BLaER1 treated with 17β-estradiol and CSF1 and Interleukin-3, amounts not matched to agents 10 nM and 100 nM (cell line): ENCODE measurements around the gene THRB.

Experiments
- H3K27ac ChIP-seq, 11 experiments: shearing (Covaris generic); formaldehyde crosslinking; 2 replicates each; pipeline ENCODE4 v1.8.1; 2022
- H3K27me3 ChIP-seq, 11 experiments: shearing (Covaris generic); formaldehyde crosslinking; 2 replicates each; pipeline ENCODE4 v1.8.1; 2022
- H3K36me3 ChIP-seq, 11 experiments: shearing (Covaris generic); formaldehyde crosslinking; 2 replicates each; pipeline ENCODE4 v1.8.1; 2022
- H3K4me1 ChIP-seq, 10 experiments: shearing (Covaris generic); formaldehyde crosslinking; 2 replicates each; pipeline ENCODE4 v1.8.1; 2022
- H3K4me2 ChIP-seq, 11 experiments: shearing (Covaris generic); formaldehyde crosslinking; 2 replicates each; pipeline ENCODE4 v1.8.1; 2022
- H3K4me3 ChIP-seq, 10 experiments: shearing (Covaris generic); formaldehyde crosslinking; 2 replicates each; pipeline ENCODE4 v1.8.1; 2022
- H3K9ac ChIP-seq, 11 experiments: shearing (Covaris generic); formaldehyde crosslinking; 2 replicates each; pipeline ENCODE4 v1.8.1; 2022
- H3K9me3 ChIP-seq, 11 experiments: shearing (Covaris generic); formaldehyde crosslinking; replicated peaks in 1 of 11; 2 replicates each; pipeline ENCODE4 v1.8.1; 2022
- H4K20me1 ChIP-seq, 11 experiments: shearing (Covaris generic); formaldehyde crosslinking; 2 replicates each; pipeline ENCODE4 v1.8.1; 2022
- Cebpa-rat ChIP-seq, 11 experiments: shearing (Covaris generic); IDR thresholded peaks; 2 replicates each; pipeline ENCODE4 v1.8.1; 2022

Gene THRB

DNA sequence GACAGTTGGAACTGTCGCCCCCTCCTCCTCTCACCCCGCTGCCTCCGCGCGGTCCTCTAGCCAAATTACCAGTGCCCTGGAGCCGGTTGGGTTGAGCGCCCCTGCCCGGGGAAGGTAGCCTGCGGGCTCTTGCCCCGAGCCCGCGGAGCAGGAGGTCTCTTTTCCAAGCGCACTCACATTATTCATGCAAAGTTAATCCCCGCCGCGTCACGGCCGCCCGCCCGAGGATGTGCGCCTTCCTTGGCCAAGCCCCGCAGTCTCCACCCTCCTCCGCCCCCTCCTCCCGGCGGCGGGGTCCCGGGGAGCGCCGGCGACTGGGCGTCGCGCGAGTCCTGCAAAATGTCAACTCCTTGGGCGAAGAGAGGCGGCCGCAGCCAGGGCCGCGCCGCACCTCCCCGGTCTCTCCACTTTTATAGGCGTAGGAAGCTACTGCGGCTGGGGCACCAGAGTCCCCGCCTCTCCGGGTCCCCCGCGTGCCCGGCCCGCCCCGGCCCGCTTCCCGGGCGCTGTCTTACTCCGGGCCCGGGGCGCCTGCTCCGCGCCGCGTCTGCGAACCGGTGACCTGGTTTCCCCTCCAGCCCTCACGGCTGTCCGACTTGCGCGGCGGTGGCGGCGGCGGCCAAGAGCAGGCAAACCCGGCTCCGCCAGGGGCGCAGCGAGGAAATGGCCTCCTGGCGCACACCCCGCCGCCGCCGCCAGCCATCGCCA lies at the start of gene THRB:
THRB (minus strand) TSS at position 233 of the 708 bp plus-strand sequence.
- peaks cover 0 to 9% (median 0%) of the 10 kb centered on the region in 10 experiments; a peak in 4 of 20 replicates for H3K4me1 ChIP-seq
- no peaks in the 10 kb centered on the region for H3K36me3 ChIP-seq
- no peak within 1 kb of the TSS for H3K9ac ChIP-seq
- no peak within 1 kb of the TSS for H3K27ac ChIP-seq
- H3K9me3 ChIP-seq: peaks cover 21 to 31% (median 29%) of the 10 kb centered on the region in 11 experiments
- no peak for TF ChIP-seq Cebpa-rat (IDR thresholded peaks at IDR 0.05)
- no peaks in the 10 kb centered on the region for H4K20me1 ChIP-seq
- 0 out of 22 replicates have a peak, but pooled peaks cover 0 to 6% (median 0%) of the 10 kb centered on the region in 11 experiments for H3K27me3 ChIP-seq
- no peak within 1 kb of the TSS for H3K4me3 ChIP-seq
- H3K4me2 ChIP-seq: no peak within 1 kb of the TSS

DNA sequence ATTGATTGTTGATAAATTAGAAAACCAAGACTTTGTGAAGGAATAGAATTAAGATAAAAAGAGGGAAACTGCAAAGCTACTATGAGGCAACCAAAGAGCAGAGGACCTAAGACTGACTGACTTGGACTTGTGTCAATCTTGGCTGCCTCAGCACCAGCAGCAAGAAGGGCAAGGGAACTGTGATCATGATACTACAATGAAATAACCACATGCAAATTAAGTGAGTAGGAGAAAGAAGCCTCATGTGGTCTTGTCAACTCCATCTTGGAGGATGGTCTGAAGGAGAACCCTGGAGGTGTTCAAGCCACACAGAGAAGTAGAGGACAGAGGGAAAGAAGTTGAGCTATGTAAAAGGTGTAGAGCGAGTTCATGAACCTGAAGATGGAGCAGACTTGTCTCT lies 47.3 kb upstream of the THRB start:
- Histone ChIP-seq H3K4me1 (no peaks in the 10 kb centered on the region), H3K4me2 (no peak overlapping the region), H3K27me3 (no peaks in the 10 kb centered on the region), H3K4me3 (no peak overlapping the region), H3K9me3 (no peaks in the 10 kb centered on the region), H4K20me1 (no peaks in the 10 kb centered on the region), H3K36me3 (no peaks in the 10 kb centered on the region), H3K27ac (no peak overlapping the region), H3K9ac (no peak overlapping the region)
- TF ChIP-seq Cebpa-rat (IDR thresholded peaks at IDR 0.05): no peak

DNA sequence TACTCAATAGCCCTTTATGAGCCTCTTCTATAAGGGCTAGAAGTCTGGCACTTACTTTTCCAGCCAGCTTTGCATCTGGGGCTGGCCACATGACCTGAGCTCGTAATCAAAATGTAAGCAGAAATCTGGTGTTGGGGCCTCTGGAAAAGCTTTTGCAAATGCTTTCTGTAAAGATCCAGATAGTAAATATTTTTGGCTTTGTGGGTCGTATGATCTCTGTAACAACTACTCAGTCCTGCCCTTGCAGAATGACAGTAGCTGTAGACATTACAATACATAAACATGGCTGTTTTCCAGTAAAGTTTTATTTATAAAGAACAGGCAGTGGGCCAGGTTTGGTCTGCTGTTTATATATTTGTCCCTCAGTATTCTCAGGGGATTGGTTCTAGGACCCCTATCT lies 46.2 kb upstream of the THRB start:
- TF ChIP-seq Cebpa-rat (IDR thresholded peaks at IDR 0.05): no peak
- H4K20me1 ChIP-seq: no peaks in the 10 kb centered on the region
- H3K27ac ChIP-seq: no peak overlapping the region
- H3K4me2 ChIP-seq: no peak overlapping the region
- H3K4me1 ChIP-seq: peaks cover 0 to 5% (median 0%) of the 10 kb centered on the region in 10 experiments; a peak in 1 of 20 replicates
- H3K9ac ChIP-seq: no peak overlapping the region
- no peak overlapping the region for H3K4me3 ChIP-seq
- H3K36me3 ChIP-seq: no peaks in the 10 kb centered on the region
- H3K9me3 ChIP-seq: no peaks in the 10 kb centered on the region
- H3K27me3 ChIP-seq: no peaks in the 10 kb centered on the region

DNA sequence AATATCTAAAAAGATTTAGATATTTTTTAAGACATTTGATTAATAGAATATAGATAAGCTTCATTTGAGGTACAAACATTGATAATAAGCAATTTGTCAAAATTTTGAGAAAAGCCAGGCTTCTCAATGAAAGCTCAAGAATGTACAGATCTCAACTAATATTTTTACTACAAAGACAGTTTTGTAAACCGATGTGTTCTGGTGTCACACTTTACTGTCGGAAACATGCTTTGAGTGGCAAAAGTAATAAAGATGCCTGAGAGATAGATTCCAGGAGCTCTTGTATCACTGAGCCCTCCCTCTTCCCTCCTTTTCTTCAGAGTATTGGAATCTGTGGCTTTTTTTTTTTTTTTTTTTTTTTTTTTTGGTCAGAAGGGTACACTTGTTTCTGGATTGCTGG lies 45.0 kb upstream of the THRB start:
- H3K9ac ChIP-seq: no peak overlapping the region
- no peak overlapping the region for H3K27ac ChIP-seq
- H3K4me3 ChIP-seq: no peak overlapping the region
- no peaks in the 10 kb centered on the region for H3K9me3 ChIP-seq
- H3K27me3 ChIP-seq: no peaks in the 10 kb centered on the region
- peaks cover 0 to 6% (median 0%) of the 10 kb centered on the region in 10 experiments; a peak in 1 of 20 replicates for H3K4me1 ChIP-seq
- no peaks in the 10 kb centered on the region for H3K36me3 ChIP-seq
- no peak overlapping the region for H3K4me2 ChIP-seq
- no peaks in the 10 kb centered on the region for H4K20me1 ChIP-seq
- TF ChIP-seq Cebpa-rat (IDR thresholded peaks at IDR 0.05): no peak

DNA sequence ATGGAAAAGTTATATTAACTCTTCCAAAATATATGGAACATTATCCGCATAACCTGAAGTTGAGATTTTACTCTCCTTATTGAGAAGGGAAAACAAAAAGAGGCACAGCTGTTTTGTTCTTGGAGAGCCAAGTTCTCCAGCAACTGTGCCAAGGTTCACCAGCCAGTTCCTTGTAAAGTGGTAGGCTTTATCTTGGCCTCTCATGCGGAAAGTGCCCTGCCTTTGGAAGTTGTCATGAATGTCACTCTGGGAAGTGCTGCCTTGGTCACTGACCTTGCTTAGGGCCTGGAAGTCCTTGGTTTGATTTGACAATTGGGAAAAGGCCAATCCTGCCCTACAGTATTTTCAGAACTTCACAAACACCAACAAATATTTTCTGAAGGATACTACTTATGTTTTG lies 44.2 kb upstream of the THRB start:
- H3K27me3 ChIP-seq: no peaks in the 10 kb centered on the region
- no peak overlapping the region for H3K4me2 ChIP-seq
- no peak overlapping the region for H3K4me3 ChIP-seq
- H4K20me1 ChIP-seq: no peaks in the 10 kb centered on the region
- H3K4me1 ChIP-seq: peaks cover 0 to 6% (median 0%) of the 10 kb centered on the region in 10 experiments; a peak in 1 of 20 replicates
- TF ChIP-seq Cebpa-rat (IDR thresholded peaks at IDR 0.05): no peak
- H3K9me3 ChIP-seq: no peaks in the 10 kb centered on the region
- H3K36me3 ChIP-seq: no peaks in the 10 kb centered on the region
- no peak overlapping the region for H3K27ac ChIP-seq
- no peak overlapping the region for H3K9ac ChIP-seq

DNA sequence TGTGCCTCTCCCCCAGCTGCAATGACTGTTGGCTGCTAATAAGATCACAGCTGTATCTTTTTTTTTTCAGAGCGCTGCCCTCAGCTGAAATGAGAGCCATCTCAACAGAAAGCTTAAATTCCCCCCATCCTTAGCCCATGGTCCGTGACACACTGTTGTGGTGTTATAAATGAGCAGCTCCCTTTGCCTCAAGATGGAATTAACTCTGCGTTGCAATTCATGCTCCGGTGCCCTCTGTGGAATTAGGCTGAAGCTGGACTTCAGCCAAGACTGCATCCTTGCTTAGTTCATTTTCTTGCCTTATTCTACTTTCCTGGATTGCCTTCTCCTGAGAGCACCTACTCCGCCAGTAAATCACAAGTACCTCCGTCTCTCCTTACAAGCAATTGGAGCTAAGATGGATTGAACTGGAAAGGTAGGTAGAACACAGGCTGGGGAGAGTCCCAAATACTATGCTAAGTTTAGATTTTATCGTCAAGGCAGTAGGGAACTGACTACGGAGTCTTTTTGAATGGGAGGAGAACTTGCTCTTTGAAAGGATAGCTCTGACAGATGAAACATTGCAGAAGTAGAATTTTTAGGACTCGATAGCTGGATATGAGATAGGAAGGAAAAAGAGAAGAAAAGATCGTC lies 39.0 kb upstream of the THRB start:
- Histone ChIP-seq H3K27ac (no peak overlapping the region), H4K20me1 (no peaks in the 10 kb centered on the region), H3K4me3 (no peak overlapping the region), H3K4me1 (peaks cover 0 to 6% (median 0%) of the 10 kb centered on the region in 10 experiments; a peak in 1 of 20 replicates), H3K9me3 (no peaks in the 10 kb centered on the region), H3K9ac (no peak overlapping the region), H3K4me2 (no peak overlapping the region), H3K36me3 (no peaks in the 10 kb centered on the region), H3K27me3 (no peaks in the 10 kb centered on the region)
- TF ChIP-seq Cebpa-rat (IDR thresholded peaks at IDR 0.05): no peak

DNA sequence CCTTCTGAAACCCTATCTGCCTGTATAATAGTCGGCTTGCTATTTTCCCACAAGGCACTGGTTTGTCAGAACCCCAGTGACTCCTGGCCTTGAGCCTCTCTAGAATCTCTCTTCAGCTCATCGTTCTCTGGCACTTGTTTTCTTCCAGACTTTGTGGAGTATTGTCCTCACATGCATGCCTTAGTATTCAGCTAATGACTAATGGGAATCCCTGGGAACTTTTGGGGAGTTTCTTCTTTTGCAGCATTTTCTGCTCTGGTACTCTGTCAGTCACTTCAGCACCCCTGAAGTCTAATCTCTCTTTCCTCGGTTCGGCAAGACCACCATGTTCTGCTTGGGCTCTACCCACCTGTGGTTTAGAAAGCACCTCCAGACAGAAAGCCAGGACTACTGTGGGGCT lies 35.8 kb upstream of the THRB start:
- no peaks in the 10 kb centered on the region for H4K20me1 ChIP-seq
- H3K9me3 ChIP-seq: no peaks in the 10 kb centered on the region
- no peak overlapping the region for H3K4me2 ChIP-seq
- H3K27me3 ChIP-seq: no peaks in the 10 kb centered on the region
- H3K9ac ChIP-seq: no peak overlapping the region
- H3K4me3 ChIP-seq: no peak overlapping the region
- no peak overlapping the region for H3K27ac ChIP-seq
- H3K36me3 ChIP-seq: no peaks in the 10 kb centered on the region
- no peak for TF ChIP-seq Cebpa-rat (IDR thresholded peaks at IDR 0.05)
- no peaks in the 10 kb centered on the region for H3K4me1 ChIP-seq

DNA sequence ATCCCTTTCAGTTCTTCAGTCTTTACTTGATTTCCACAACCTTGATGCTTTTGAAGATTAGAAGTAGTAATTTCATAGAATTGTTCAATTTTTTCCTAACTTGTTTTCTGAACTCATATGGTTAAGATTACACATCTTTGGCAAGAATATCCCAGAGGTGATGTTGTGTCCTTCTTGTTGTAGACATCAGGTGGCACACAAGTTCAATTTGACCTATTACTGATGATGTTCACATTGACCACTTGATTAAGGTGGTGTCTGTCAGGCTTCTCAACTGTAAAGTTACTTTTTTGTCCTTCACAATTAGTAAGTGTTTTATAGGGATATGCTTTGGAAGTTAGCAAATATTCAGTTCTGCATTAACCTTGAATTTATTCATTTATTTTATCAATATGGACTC lies 34.6 kb upstream of the THRB start:
- H4K20me1 ChIP-seq: no peaks in the 10 kb centered on the region
- no peak for TF ChIP-seq Cebpa-rat (IDR thresholded peaks at IDR 0.05)
- no peak overlapping the region for H3K9ac ChIP-seq
- H3K9me3 ChIP-seq: no peaks in the 10 kb centered on the region
- no peak overlapping the region for H3K4me3 ChIP-seq
- no peak overlapping the region for H3K4me2 ChIP-seq
- H3K36me3 ChIP-seq: no peaks in the 10 kb centered on the region
- H3K4me1 ChIP-seq: no peaks in the 10 kb centered on the region
- no peak overlapping the region for H3K27ac ChIP-seq
- H3K27me3 ChIP-seq: no peaks in the 10 kb centered on the region

DNA sequence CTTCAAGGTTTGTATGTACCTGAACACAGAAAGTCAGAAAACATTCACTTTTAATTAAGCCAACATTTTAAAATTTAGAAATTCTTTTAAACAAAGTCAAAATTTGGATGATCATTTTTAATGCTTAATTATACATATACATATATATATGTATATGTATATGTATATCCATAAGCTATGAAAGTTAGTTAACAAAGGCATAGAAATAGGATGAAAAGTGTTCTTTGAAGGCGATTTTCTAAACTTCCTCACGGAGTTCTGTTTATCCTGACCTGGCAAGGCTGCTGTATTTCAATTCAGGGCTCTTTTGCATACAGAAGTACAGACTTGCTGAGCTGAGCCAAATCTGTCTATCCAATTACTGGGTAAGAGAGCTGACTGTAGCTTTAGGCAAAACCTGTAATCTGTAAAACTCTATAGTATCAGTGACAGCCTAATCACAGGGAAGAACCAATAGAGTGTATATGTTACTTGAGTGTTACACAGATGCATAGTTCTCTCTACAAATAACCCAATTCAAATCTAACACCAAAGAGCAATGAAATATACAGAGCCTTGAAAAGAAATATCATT lies 32.1 kb upstream of the THRB start:
- Histone ChIP-seq H3K4me2 (no peak overlapping the region), H3K9me3 (peaks cover 0 to 6% (median 1%) of the 10 kb centered on the region in 11 experiments; a peak in 10 of 22 replicates), H3K4me3 (no peak overlapping the region), H3K9ac (no peak overlapping the region), H3K4me1 (peaks cover 0 to 8% (median 6%) of the 10 kb centered on the region in 10 experiments; a peak in 8 of 20 replicates), H3K27ac (no peak overlapping the region), H4K20me1 (no peaks in the 10 kb centered on the region), H3K36me3 (no peaks in the 10 kb centered on the region), H3K27me3 (peaks cover 0 to 9% (median 6%) of the 10 kb centered on the region in 11 experiments; a peak in 10 of 22 replicates)
- no peak for TF ChIP-seq Cebpa-rat (IDR thresholded peaks at IDR 0.05)
